ENCODE data around the gene PRR12. TPM values are rescaled to one million over a fixed set of nuclear protein-coding genes. Genes with fewer than 3 reads are reported as not detected.

Gene PRR12
- total RNA-seq, 2 experiments from 2014 or later: 41.7 to 42.2 TPM

DNA sequence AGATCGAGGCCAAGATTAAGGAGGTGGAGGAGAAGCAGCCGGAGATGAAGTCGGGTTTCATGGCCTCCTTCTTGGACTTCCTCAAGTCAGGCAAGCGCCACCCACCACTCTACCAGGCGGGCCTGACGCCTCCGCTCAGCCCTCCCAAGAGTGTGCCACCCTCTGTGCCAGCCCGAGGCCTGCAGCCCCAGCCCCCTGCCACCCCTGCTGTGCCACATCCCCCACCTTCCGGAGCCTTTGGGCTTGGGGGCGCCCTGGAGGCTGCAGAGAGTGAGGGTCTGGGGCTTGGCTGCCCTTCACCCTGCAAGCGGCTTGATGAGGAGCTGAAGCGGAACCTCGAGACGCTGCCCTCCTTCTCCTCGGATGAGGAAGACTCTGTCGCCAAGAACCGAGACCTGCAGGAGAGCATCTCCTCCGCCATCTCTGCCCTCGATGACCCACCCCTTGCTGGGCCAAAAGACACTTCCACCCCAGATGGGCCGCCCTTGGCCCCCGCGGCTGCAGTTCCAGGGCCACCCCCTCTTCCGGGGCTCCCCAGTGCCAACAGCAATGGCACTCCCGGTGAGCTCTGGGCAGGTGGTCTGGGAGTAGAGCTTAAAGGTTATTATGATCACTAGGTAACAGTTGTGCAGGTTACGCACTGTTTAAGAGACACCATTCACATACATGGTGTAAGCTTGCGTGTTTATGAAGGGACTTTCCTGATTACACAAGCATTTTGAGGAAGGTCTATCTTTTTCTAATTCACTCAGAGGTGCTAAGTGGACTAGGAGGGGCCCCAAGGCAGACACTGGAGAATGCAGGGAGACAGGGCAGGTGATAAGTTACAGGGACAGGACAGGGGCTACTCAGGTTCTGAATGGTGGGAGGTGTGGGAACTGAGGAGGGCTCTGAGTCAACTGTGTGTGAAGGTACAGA, 8.7 kb downstream of the PRR12 start:
- POLR2A ChIA-PET: interaction anchor here (0.6 to 1.5 kb wide), 2 partner anchors 40 to 150 kb away, joined by 4 to 5 read pairs; partner anchors contain the start of gene RRAS
- Histone ChIP-seq H3K9me3 (ENCODE audit: control insufficient read depth in 1 of 2, insufficient read depth in 1 of 2, low read length in 2 of 2) (no peaks in the 10 kb centered on the region), H3K4me1 (ENCODE audit: insufficient read depth, low read length) (peaks cover 15% of the 10 kb centered on the region), H3K27ac (ENCODE audit: low read depth in 1 of 2, low read length in 2 of 2) (no peak overlapping the region), H3K27me3 (ENCODE audit: control insufficient read depth in 1 of 2, insufficient read depth in 2 of 2, low read length in 2 of 2) (no peaks in the 10 kb centered on the region), H3K36me3 (ENCODE audit: insufficient read depth, low read length) (peaks cover 77% of the 10 kb centered on the region), H3K4me3 (ENCODE audit: low read length) (no peak overlapping the region)
- Mint-ChIP-seq H3K36me3 (ENCODE audit: low read depth) (peaks cover 55% of the 10 kb centered on the region), H3K27me3 (no peaks in the 10 kb centered on the region), H3K9me3 (no peaks in the 10 kb centered on the region), H3K4me3 (no peak overlapping the region), H3K4me1 (ENCODE audit: low read depth) (peaks cover 16% of the 10 kb centered on the region), H3K27ac (peak overlapping the region; percentile 53)
- CTCF ChIA-PET: no interaction called here
- DNase-seq: no peak
- no peak for ATAC-seq (ENCODE audit: poor library complexity)
- TF ChIP-seq, protein P1, sequence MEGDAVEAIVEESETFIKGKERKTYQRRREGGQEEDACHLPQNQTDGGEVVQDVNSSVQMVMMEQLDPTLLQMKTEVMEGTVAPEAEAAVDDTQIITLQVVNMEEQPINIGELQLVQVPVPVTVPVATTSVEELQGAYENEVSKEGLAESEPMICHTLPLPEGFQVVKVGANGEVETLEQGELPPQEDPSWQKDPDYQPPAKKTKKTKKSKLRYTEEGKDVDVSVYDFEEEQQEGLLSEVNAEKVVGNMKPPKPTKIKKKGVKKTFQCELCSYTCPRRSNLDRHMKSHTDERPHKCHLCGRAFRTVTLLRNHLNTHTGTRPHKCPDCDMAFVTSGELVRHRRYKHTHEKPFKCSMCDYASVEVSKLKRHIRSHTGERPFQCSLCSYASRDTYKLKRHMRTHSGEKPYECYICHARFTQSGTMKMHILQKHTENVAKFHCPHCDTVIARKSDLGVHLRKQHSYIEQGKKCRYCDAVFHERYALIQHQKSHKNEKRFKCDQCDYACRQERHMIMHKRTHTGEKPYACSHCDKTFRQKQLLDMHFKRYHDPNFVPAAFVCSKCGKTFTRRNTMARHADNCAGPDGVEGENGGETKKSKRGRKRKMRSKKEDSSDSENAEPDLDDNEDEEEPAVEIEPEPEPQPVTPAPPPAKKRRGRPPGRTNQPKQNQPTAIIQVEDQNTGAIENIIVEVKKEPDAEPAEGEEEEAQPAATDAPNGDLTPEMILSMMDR (IDR thresholded peaks at IDR 0.05): no peak
- intact Hi-C loops (cut with DNase I, micrococcal nuclease): no loop called here

DNA sequence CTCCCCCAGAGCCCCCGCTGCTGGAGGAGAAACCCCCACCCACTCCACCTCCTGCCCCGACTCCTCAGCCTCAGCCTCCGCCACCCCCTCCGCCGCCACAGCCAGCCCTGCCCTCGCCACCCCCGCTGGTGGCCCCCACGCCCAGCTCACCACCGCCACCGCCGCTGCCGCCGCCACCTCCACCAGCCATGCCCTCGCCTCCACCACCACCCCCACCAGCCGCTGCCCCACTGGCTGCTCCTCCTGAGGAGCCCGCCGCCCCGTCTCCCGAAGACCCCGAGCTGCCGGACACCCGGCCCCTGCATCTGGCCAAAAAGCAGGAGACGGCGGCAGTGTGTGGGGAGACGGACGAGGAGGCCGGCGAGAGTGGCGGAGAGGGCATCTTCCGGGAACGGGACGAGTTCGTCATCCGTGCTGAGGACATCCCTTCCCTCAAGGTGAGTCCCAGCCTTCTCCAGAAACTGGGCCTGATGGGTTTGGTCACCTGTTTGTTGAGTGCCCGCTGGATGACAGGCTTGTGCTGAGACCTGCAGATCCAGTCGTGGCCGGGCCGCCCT, 10.6 kb downstream of the PRR12 start:
- TF ChIP-seq, protein P1 (IDR thresholded peaks at IDR 0.05): no peak
- DNase-seq (peak in 1 of 14 experiments; percentile 17), ATAC-seq (ENCODE audit: poor library complexity) (no peak)
- H3K9me3 Mint-ChIP-seq: no peaks in the 10 kb centered on the region
- H3K27ac Mint-ChIP-seq: peak overlapping the region; percentile 44
- Histone ChIP-seq H3K36me3 (ENCODE audit: insufficient read depth, low read length) (peaks cover 74% of the 10 kb centered on the region), H3K27ac (ENCODE audit: low read depth in 1 of 2, low read length in 2 of 2) (no peak overlapping the region), H3K4me3 (ENCODE audit: low read length) (no peak overlapping the region), H3K4me1 (ENCODE audit: insufficient read depth, low read length) (peaks cover 23% of the 10 kb centered on the region), H3K27me3 (ENCODE audit: control insufficient read depth in 1 of 2, insufficient read depth in 2 of 2, low read length in 2 of 2) (no peaks in the 10 kb centered on the region), H3K9me3 (ENCODE audit: control insufficient read depth in 1 of 2, insufficient read depth in 1 of 2, low read length in 2 of 2) (no peaks in the 10 kb centered on the region)
- POLR2A ChIA-PET: no interaction called here
- peaks cover 61% of the 10 kb centered on the region for H3K36me3 Mint-ChIP-seq (ENCODE audit: low read depth)
- H3K27me3 Mint-ChIP-seq: no peaks in the 10 kb centered on the region
- no peak overlapping the region for H3K4me3 Mint-ChIP-seq
- peaks cover 16% of the 10 kb centered on the region for H3K4me1 Mint-ChIP-seq (ENCODE audit: low read depth)
- intact Hi-C loops (cut with DNase I, micrococcal nuclease): no loop called here
- CTCF ChIA-PET: no interaction called here

DNA sequence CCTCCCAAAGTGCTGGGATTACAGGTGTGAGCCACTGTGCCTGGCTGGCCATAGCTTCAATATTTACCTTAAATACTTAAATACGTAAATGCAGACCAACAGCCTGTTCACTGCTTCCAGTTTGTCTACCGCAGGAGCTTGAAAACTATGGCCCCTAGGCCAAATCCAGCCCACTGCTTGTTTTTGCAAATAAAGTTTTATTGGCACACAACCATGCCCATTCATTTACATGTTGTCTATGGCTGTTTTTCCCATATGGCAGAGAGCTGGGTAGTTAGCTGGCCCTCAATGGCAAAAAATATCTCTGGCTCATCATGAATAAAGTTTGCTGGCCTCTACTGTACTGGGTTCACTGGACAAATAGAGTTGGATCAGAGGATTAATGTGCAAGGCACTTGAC, 11.8 kb downstream of the PRR12 start:
- peaks cover 23% of the 10 kb centered on the region for H3K4me1 ChIP-seq (ENCODE audit: insufficient read depth, low read length)
- intact Hi-C loops (cut with DNase I, micrococcal nuclease): no loop called here
- TF ChIP-seq, protein P1 (IDR thresholded peaks at IDR 0.05): no peak
- peaks cover 69% of the 10 kb centered on the region for H3K36me3 Mint-ChIP-seq (ENCODE audit: low read depth)
- no peak overlapping the region for H3K4me3 ChIP-seq (ENCODE audit: low read length)
- DNase-seq: no peak
- ChIA-PET CTCF (no interaction called here), POLR2A (interaction anchor here (1.2 kb wide), 1 partner anchor 11 kb away, joined by 5 read pairs; no protein-coding TSS in a partner anchor)
- H3K27me3 ChIP-seq (ENCODE audit: control insufficient read depth in 1 of 2, insufficient read depth in 2 of 2, low read length in 2 of 2): no peaks in the 10 kb centered on the region
- no peaks in the 10 kb centered on the region for H3K9me3 ChIP-seq (ENCODE audit: control insufficient read depth in 1 of 2, insufficient read depth in 1 of 2, low read length in 2 of 2)
- no peaks in the 10 kb centered on the region for H3K27me3 Mint-ChIP-seq
- H3K36me3 ChIP-seq (ENCODE audit: insufficient read depth, low read length): peaks cover 67% of the 10 kb centered on the region
- no peak overlapping the region for H3K27ac ChIP-seq (ENCODE audit: low read depth in 1 of 2, low read length in 2 of 2)
- no peak for ATAC-seq (ENCODE audit: poor library complexity)
- H3K9me3 Mint-ChIP-seq: no peaks in the 10 kb centered on the region
- no peak overlapping the region for H3K4me3 Mint-ChIP-seq
- H3K27ac Mint-ChIP-seq: no peak overlapping the region
- H3K4me1 Mint-ChIP-seq (ENCODE audit: low read depth): peaks cover 16% of the 10 kb centered on the region
